NCI-H748 treated with DMSO at 0.1 percent for 48 hours (cell line): ENCODE measurements around the gene CCR5AS.

Experiments
- DNase-seq: peaks from one replicate; lab custom pipeline; 2025; lab: John Stamatoyannopoulos, UW

Gene CCR5AS

DNA sequence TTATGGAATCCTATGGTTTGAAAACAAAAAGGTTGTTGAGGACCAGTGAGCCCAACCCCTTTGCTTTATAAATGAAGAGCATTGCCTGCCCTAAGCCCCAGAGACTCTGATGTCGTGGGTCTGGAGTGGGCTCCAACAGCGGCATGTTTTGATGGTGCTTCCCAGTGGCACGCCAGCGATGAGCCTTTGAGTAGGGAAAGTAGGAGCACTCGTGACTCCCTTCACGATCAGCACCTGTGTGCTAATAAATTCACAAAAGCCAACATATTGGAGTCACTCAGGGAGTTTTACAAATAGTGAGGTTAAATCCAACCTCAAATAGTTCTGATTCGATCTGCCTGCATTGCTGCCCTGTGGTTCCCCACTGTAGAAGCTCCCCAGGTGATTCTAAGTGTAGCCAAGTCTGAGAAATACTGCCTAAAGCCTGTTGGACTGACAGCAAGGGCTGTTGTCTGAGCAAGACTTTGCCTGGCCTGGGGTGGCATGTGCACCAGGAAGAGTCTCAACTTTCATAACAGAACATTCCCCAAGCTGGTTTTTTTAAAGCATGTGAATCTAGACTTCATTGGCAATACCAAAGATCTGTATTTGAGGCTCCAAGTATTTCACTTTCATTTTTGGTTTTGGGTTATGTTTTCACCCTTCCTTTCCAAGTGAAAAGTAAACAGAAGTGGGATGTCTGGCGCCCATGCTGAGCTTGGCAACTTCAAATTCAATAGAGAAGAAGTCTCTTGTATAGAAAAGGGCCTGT lies 26.2 kb downstream of the CCR5AS start:
- no peak for DNase-seq

DNA sequence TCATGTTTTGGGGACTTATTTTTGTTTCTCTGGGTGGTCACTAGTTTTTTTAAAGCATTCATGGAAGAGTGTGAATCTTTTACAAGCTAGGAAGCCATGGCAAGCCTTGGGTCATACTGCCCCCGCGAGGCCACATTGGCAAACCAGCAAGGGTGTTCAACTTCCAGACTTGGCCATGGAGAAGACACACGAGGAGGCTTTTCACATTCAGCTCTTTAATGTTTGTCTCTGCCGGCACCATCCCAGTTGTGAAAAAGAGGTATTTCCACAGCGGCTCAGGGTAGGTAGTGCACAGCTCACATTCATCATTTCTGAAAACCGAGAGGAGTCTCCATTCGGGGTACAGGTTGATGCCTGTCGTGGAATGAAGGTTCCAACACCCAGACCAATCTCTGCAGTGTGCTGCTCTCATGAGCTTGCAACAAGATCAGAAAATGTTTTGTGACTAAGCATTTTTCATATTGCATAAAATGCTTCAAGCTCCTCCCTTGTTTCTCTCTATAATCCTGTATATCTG lies 28.4 kb downstream of the CCR5AS start:
- DNase-seq, result no peak

DNA sequence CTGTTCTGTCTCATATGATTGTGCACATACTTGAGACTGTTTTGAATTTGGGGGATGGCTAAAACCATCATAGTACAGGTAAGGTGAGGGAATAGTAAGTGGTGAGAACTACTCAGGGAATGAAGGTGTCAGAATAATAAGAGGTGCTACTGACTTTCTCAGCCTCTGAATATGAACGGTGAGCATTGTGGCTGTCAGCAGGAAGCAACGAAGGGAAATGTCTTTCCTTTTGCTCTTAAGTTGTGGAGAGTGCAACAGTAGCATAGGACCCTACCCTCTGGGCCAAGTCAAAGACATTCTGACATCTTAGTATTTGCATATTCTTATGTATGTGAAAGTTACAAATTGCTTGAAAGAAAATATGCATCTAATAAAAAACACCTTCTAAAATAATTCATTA lies 31.1 kb downstream of the CCR5AS start:
- DNase-seq, result no peak

DNA sequence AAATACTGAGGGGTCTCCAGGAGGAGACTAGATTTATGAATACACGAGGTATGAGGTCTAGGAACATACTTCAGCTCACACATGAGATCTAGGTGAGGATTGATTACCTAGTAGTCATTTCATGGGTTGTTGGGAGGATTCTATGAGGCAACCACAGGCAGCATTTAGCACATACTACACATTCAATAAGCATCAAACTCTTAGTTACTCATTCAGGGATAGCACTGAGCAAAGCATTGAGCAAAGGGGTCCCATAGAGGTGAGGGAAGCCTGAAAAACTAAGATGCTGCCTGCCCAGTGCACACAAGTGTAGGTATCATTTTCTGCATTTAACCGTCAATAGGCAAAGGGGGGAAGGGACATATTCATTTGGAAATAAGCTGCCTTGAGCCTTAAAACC lies 31.6 kb downstream of the CCR5AS start:
- DNase-seq, result no peak

DNA sequence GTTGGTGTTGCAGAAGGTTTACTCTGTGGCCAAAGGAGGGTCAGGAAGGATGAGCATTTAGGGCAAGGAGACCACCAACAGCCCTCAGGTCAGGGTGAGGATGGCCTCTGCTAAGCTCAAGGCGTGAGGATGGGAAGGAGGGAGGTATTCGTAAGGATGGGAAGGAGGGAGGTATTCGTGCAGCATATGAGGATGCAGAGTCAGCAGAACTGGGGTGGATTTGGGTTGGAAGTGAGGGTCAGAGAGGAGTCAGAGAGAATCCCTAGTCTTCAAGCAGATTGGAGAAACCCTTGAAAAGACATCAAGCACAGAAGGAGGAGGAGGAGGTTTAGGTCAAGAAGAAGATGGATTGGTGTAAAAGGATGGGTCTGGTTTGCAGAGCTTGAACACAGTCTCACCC lies 32.1 kb downstream of the CCR5AS start:
- no peak for DNase-seq

DNA sequence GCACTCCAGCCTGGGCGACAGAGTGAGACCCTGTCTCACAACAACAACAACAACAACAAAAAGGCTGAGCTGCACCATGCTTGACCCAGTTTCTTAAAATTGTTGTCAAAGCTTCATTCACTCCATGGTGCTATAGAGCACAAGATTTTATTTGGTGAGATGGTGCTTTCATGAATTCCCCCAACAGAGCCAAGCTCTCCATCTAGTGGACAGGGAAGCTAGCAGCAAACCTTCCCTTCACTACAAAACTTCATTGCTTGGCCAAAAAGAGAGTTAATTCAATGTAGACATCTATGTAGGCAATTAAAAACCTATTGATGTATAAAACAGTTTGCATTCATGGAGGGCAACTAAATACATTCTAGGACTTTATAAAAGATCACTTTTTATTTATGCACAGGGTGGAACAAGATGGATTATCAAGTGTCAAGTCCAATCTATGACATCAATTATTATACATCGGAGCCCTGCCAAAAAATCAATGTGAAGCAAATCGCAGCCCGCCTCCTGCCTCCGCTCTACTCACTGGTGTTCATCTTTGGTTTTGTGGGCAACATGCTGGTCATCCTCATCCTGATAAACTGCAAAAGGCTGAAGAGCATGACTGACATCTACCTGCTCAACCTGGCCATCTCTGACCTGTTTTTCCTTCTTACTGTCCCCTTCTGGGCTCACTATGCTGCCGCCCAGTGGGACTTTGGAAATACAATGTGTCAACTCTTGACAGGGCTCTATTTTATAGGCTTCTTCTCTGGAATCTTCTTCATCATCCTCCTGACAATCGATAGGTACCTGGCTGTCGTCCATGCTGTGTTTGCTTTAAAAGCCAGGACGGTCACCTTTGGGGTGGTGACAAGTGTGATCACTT lies 34.1 kb downstream of the CCR5AS start:
- DNase-seq, result no peak

DNA sequence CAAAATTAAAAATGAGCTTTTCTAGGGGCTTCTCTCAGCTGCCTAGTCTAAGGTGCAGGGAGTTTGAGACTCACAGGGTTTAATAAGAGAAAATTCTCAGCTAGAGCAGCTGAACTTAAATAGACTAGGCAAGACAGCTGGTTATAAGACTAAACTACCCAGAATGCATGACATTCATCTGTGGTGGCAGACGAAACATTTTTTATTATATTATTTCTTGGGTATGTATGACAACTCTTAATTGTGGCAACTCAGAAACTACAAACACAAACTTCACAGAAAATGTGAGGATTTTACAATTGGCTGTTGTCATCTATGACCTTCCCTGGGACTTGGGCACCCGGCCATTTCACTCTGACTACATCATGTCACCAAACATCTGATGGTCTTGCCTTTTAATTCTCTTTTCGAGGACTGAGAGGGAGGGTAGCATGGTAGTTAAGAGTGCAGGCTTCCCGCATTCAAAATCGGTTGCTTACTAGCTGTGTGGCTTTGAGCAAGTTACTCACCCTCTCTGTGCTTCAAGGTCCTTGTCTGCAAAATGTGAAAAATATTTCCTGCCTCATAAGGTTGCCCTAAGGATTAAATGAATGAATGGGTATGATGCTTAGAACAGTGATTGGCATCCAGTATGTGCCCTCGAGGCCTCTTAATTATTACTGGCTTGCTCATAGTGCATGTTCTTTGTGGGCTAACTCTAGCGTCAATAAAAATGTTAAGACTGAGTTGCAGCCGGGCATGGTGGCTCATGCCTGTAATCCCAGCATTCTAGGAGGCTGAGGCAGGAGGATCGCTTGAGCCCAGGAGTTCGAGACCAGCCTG lies 35.1 kb downstream of the CCR5AS start:
- no peak for DNase-seq

DNA sequence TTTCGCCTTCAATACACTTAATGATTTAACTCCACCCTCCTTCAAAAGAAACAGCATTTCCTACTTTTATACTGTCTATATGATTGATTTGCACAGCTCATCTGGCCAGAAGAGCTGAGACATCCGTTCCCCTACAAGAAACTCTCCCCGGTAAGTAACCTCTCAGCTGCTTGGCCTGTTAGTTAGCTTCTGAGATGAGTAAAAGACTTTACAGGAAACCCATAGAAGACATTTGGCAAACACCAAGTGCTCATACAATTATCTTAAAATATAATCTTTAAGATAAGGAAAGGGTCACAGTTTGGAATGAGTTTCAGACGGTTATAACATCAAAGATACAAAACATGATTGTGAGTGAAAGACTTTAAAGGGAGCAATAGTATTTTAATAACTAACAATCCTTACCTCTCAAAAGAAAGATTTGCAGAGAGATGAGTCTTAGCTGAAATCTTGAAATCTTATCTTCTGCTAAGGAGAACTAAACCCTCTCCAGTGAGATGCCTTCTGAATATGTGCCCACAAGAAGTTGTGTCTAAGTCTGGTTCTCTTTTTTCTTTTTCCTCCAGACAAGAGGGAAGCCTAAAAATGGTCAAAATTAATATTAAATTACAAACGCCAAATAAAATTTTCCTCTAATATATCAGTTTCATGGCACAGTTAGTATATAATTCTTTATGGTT lies 35.9 kb downstream of the CCR5AS start, which contains the start of gene CCR5:
CCR5 (plus strand) TSS at position 108 of the 680 bp plus-strand sequence. CDS start 1,957 bp downstream, outside the sequence.
- no peak for DNase-seq

DNA sequence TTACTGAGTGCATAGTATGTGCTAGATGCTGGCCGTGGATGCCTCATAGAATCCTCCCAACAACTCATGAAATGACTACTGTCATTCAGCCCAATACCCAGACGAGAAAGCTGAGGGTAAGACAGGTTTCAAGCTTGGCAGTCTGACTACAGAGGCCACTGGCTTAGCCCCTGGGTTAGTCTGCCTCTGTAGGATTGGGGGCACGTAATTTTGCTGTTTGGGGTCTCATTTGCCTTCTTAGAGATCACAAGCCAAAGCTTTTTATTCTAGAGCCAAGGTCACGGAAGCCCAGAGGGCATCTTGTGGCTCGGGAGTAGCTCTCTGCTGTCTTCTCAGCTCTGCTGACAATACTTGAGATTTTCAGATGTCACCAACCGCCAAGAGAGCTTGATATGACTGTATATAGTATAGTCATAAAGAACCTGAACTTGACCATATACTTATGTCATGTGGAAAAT lies 37.2 kb downstream of the CCR5AS start:
- no peak for DNase-seq

DNA sequence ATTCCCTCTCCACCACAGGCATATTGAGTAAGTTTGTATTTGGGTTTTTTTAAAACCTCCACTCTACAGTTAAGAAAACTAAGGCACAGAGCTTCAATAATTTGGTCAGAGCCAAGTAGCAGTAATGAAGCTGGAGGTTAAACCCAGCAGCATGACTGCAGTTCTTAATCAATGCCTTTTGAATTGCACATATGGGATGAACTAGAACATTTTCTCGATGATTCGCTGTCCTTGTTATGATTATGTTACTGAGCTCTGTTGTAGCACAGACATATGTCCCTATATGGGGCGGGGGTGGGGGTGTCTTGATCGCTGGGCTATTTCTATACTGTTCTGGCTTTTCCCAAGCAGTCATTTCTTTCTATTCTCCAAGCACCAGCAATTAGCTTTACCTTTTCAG lies 37.7 kb downstream of the CCR5AS start:
- DNase-seq, result no peak

DNA sequence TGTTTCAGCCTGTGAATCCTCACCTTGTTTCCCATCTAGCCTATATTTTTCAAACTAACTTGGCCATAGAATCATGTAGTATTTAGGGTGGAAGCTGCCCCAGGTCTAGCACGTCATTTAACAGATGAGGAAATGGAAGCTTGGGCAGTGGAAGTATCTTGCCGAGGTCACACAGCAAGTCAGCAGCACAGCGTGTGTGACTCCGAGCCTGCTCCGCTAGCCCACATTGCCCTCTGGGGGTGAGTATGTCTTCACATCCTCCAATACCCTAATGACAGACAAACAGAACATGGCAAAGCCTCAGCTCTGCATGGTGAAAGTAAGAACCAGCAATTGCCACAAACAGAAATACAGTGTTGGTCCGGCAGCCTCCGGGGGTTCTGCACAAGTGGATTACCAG lies 38.3 kb downstream of the CCR5AS start:
- no peak for DNase-seq

DNA sequence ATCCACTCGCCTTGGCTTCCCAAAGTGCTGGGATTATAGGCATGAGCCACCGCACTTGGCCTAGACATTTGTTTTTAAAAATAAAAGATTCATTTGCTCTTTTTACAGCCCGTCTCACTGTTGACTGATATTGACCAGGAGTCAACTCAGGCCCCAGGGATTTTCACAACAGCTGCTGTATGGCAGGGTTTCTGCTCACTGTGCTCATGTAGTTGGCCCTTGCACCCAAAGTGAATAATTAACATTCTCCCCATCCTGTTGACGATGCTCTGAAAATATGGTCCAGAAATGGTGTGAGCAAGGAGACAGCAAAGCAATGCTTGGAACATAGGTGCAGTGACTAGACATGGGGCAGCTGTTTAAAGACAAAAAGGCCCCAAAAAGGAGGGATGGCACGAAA lies 39.1 kb downstream of the CCR5AS start:
- DNase-seq, result no peak

DNA sequence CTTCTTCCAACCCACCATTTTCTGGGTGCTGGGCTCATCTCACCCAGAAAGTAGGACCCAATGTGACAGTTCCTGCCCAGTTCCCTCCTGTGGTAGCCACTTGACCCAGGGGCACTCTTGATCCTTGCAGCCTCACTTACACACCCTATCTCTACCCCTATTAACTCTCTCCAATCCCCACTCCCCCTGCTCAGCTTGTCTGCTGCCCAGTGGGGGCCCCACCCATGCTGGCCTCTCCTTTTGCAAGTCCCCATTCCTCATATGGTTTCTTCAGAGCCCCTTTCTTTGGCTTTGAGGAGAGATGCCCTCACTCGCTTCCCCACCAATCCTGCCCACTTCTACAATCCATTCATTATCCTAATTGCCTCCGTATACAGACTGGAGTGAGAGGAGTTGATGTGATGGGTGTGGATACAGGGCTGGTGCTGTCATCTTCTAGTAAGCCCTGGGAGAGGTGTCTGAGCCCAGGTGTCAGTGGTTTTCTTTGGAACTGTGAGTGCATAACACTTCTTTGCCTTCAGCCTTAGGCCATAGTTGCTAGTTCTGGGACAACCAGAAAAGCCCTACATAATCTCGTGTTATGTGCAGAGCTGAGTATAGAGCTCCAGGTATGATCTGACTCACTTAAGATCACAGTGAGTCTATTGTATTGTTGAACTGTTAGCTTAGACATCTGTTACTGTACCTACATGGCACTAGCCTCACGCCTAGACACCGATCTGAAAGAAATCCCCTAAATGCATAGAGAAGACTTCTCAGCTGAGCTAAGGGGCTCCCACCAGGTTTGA lies 40.9 kb downstream of the CCR5AS start:
- DNase-seq, result no peak

DNA sequence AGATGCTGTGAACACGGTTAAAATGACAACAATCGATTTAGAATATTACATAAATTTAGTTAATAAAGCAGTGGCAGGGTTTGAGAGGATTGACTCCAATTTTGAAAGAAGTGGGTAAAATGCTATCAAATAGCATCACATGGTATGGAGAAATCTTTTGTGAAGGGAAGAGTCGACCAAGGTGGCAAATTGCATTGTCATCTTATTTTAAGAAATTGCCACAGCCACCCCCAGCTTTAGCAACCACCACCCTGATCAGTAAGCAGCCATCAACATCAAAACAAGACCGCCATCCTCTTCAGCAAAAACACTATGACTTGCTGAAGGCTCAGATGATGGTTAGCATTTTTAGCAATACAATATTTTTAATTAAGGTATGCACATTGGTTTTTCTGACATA lies 41.8 kb downstream of the CCR5AS start:
- no peak for DNase-seq

DNA sequence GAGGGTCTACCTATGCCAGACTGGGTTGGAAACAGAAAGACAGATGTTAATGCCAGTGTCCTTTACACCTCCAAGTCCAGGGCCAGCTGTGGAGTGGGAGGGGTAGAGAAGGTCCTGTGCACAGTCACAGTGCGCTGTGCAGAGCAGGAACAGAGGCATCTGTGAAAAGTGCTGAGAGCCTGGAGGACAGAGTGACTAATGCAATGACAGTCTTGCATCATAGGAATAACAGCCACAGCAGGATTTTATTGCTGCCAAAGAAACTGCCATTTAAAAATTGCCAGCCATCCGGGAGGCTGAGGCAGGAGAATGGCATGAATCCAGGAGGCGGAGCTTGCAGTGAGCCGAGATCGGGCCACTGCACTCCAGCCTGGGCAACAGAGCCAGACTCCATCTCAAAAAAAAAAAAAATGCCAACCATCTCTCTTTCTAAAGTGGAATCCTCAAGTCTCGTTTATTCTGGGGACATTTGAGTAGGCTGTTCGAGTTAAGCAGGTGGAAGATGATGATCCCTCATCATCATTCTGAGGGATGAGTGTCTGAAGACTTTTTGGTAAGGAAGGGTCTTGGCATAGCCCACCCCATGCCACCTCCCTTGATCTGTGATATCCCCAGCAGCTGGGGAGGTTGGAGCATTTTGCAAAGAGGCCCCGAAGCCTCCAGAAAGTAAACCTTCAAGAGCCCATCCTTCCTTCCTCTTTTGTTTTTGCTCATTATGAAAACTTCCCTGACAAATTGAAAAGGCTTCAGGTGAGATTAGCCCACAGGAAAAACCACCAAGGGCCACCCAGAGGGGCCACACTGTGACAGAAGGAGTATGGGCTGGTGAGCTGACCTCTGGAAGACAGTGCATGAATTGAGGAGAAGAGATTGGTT lies 45.2 kb downstream of the CCR5AS start:
- DNase-seq, result no peak

DNA sequence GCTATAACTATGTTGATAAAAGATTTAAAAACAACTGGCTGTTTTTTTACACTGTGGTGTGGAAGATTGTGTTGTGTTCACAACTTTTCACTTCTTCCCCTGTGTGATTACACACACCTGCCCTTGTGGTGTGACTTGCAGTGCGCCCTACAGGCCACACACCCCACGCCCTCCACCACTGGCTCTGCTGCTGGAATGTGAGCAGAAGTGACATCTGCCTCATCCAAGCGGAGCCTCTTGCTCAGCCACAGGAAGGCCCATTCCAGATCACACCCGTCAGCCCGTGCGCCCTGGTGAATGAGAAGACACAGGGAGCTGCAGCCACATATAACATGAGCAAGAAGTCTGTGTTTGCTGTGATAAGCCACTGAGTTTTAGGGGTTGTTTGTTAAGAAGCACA lies 46.0 kb downstream of the CCR5AS start:
- no peak for DNase-seq

DNA sequence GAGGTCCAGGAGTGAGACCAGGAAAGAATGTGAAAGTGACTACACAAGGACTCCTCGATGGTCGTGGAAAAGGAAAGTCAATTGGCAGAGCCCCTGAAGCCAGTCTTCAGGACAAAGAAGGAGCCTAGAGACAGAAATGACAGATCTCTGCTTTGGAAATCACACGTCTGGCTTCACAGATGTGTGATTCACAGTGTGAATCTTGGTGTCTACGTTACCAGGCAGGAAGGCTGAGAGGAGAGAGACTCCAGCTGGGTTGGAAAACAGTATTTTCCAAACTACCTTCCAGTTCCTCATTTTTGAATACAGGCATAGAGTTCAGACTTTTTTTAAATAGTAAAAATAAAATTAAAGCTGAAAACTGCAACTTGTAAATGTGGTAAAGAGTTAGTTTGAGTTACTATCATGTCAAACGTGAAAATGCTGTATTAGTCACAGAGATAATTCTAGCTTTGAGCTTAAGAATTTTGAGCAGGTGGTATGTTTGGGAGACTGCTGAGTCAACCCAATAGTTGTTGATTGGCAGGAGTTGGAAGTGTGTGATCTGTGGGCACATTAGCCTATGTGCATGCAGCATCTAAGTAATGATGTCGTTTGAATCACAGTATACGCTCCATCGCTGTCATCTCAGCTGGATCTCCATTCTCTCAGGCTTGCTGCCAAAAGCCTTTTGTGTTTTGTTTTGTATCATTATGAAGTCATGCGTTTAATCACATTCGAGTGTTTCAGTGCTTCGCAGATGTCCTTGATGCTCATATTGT lies 47.0 kb downstream of the CCR5AS start:
- DNase-seq, result peak; percentile 72

DNA sequence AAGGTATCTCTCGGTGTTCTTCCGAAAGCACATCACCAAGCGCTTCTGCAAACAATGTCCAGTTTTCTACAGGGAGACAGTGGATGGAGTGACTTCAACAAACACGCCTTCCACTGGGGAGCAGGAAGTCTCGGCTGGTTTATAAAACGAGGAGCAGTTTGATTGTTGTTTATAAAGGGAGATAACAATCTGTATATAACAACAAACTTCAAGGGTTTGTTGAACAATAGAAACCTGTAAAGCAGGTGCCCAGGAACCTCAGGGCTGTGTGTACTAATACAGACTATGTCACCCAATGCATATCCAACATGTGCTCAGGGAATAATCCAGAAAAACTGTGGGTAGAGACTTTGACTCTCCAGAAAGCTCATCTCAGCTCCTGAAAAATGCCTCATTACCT lies 48.4 kb downstream of the CCR5AS start:
- DNase-seq, result no peak

DNA sequence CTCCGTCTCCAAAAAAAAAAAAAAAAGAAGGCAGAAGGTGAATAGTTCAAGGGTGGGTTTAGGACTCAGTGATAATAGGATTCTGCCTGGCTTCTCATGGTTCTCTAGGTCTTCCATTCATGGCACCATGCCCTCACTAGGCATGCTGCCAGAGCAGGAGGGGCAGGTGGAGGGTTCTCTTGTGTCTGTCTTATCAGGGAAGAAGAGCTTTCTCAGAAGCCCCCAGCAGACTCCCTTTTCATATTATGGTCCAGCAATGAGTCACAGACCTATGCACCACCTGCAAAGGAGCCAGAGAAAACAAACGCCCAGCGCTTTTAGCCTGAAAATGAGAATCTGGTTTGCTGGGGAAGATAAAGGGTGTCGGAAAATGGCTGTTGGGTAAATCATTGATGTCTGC lies 50.0 kb downstream of the CCR5AS start:
- DNase-seq, result no peak
